Measurements from ENCODE around the gene ZSWIM6.
A peak's percentile ranks its signal among the peaks of the same experiment; 100 is the strongest.

Gene ZSWIM6

GRCh38 chr5:61331407-61332357, at the start of gene ZSWIM6:
TSS of gene ZSWIM6 (plus strand) at chr5:61332258. CDS start at chr5:61332273, 15 bp downstream.
- DNase-seq = peak; percentile 91

- DNase-seq = no peak
Observed at GRCh38 chr5:61283471-61283870, 48.6 kb upstream of the ZSWIM6 start.

- no peak for DNase-seq
Observed at GRCh38 chr5:61285531-61285930, 46.5 kb upstream of the ZSWIM6 start.

GRCh38 chr5:61286446-61287132, 45.5 kb upstream of the ZSWIM6 start:
- DNase-seq = no peak

GRCh38 chr5:61287474-61287873, 44.6 kb upstream of the ZSWIM6 start:
- no peak for DNase-seq

- DNase-seq = no peak
Observed at GRCh38 chr5:61289241-61289640, 42.8 kb upstream of the ZSWIM6 start.

- DNase-seq = no peak
Observed at GRCh38 chr5:61289669-61290306, 42.3 kb upstream of the ZSWIM6 start.

GRCh38 chr5:61290791-61291210, 41.3 kb upstream of the ZSWIM6 start:
- no peak for DNase-seq

GRCh38 chr5:61292062-61292657, 39.9 kb upstream of the ZSWIM6 start:
- no peak for DNase-seq

- DNase-seq = no peak
Observed at GRCh38 chr5:61293071-61293470, 39.0 kb upstream of the ZSWIM6 start.

- DNase-seq = no peak
Observed at GRCh38 chr5:61293873-61294272, 38.2 kb upstream of the ZSWIM6 start.

- DNase-seq = no peak
Observed at GRCh38 chr5:61295365-61295764, 36.7 kb upstream of the ZSWIM6 start.

GRCh38 chr5:61298066-61298465, 34.0 kb upstream of the ZSWIM6 start:
- DNase-seq = no peak

GRCh38 chr5:61298580-61298979, 33.5 kb upstream of the ZSWIM6 start:
- no peak for DNase-seq

GRCh38 chr5:61299261-61299681, 32.8 kb upstream of the ZSWIM6 start:
- peak; percentile 1 for DNase-seq

- no peak for DNase-seq
Observed at GRCh38 chr5:61301341-61302199, 30.5 kb upstream of the ZSWIM6 start.

GRCh38 chr5:61302200-61302563, 29.9 kb upstream of the ZSWIM6 start:
- DNase-seq = no peak

GRCh38 chr5:61303346-61303745, 28.7 kb upstream of the ZSWIM6 start:
- no peak for DNase-seq

- no peak for DNase-seq
Observed at GRCh38 chr5:61304590-61305381, 27.3 kb upstream of the ZSWIM6 start.

- DNase-seq = no peak
Observed at GRCh38 chr5:61306531-61307131, 25.4 kb upstream of the ZSWIM6 start.

GRCh38 chr5:61307191-61307590, 24.9 kb upstream of the ZSWIM6 start:
- DNase-seq = no peak

Measured in NCI-H2171 treated with DMSO at 0.1 percent for 48 hours (cell line).